ENCODE results near the gene ZNF598.
A peak's percentile ranks its signal among the peaks of the same experiment; 100 is the strongest.

ZNF598 gene

DNA sequence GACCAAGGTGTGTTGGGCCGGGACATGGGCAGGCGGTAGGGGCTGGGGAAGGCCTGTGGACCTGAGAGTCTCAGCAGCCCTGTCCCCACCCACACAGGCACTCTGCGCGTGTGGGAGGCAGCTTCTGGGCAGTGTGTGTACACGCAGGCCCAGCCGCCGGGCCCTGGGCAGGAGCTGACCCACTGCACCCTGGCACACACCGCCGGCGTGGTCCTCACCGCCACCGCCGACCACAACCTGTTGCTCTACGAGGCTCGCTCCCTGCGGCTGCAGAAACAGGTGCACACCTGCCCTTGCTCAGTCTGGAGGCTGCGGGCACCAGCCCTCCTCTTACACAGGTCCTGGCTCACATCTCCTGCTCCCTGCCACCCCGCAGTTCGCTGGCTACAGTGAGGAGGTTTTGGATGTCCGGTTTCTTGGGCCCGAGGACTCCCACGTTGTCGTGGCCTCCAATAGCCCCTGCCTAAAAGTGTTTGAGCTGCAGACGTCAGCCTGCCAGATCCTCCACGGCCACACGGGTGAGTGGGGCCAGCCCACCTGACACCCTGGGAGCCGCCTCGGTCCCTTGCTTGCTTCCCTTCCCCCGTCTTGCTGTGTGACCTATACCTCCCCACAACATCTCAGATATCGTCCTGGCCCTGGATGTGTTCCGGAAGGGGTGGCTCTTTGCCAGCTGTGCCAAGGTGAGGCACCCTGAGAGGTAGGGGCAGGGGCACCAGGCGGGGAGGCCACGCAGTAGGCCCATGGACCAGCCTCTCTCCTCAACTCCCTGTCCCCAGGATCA is 34.0 kb downstream of the ZNF598 start:
- no peak overlapping the region for H3K9ac ChIP-seq (ENCODE audit: insufficient read length, low read depth)
- H3K27me3 ChIP-seq (ENCODE audit: insufficient read depth, insufficient read length): no peaks in the 10 kb centered on the region
- H3K4me1 ChIP-seq (ENCODE audit: insufficient read depth, insufficient read length): peaks cover 9% of the 10 kb centered on the region
- H3K9me3 ChIP-seq (ENCODE audit: insufficient read depth, low read length): no peaks in the 10 kb centered on the region
- H3K36me3 ChIP-seq (ENCODE audit: insufficient read depth, insufficient read length, low read length): peaks cover 72% of the 10 kb centered on the region
- TF ChIP-seq YY1 (IDR thresholded peaks at IDR 0.05; ENCODE audit: insufficient read depth, insufficient read length) (no peak), ZNF274 (IDR thresholded peaks at IDR 0.05; ENCODE audit: low read depth, low read length) (no peak), SUZ12 (IDR thresholded peaks at IDR 0.05; ENCODE audit: extremely low read depth, insufficient read depth, insufficient read length) (no peak)
- no peak overlapping the region for H3K4me3 ChIP-seq (ENCODE audit: insufficient read length, low read depth)
- no peak for DNase-seq (ENCODE audit: low read depth, low spot score)

DNA sequence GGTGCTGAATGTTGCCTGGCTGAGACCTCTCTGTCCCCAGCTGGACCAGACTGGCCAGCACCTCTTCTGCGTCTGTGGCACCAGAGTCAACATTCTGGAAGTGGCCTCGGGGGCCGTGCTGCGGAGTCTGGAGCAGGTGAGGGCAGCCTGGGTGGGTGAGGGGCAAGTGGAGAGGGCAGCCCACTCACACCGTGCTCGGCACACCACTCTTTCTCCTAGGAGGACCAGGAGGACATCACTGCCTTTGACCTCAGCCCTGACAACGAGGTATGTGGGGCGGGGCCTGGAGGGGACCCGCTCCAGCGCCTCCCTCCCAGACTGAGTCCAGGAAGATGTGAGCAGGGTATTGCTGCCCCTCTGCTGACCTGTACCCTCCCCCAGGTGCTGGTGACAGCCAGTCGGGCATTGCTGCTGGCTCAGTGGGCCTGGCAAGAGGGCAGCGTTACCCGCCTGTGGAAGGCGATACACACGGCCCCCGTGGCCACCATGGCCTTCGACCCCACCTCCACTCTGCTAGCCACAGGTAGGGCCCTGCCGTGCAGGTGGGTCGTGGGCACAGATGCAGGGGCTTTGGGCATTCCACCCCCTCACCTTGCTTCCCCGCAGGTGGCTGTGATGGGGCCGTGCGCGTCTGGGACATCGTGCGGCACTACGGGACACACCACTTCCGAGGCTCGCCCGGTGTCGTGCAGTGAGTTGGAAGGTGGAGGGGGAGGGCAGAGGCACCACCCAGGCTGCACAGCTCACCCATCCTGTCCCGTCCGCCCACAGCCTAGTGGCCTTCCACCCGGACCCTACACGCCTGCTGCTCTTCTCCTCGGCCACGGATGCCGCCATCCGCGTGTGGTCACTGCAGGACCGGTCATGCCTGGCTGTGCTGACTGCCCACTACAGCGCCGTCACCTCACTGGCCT is 35.2 kb downstream of the ZNF598 start:
- TF ChIP-seq ZNF274 (IDR thresholded peaks at IDR 0.05; ENCODE audit: low read depth, low read length) (no peak), SUZ12 (IDR thresholded peaks at IDR 0.05; ENCODE audit: extremely low read depth, insufficient read depth, insufficient read length) (no peak), YY1 (IDR thresholded peaks at IDR 0.05; ENCODE audit: insufficient read depth, insufficient read length) (no peak)
- Histone ChIP-seq H3K9ac (ENCODE audit: insufficient read length, low read depth) (no peak overlapping the region), H3K9me3 (ENCODE audit: insufficient read depth, low read length) (no peaks in the 10 kb centered on the region), H3K27me3 (ENCODE audit: insufficient read depth, insufficient read length) (no peaks in the 10 kb centered on the region), H3K36me3 (ENCODE audit: insufficient read depth, insufficient read length, low read length) (peaks cover 61% of the 10 kb centered on the region), H3K4me1 (ENCODE audit: insufficient read depth, insufficient read length) (peaks cover 9% of the 10 kb centered on the region), H3K4me3 (ENCODE audit: insufficient read length, low read depth) (no peak overlapping the region)
- DNase-seq (ENCODE audit: low read depth, low spot score): no peak

DNA sequence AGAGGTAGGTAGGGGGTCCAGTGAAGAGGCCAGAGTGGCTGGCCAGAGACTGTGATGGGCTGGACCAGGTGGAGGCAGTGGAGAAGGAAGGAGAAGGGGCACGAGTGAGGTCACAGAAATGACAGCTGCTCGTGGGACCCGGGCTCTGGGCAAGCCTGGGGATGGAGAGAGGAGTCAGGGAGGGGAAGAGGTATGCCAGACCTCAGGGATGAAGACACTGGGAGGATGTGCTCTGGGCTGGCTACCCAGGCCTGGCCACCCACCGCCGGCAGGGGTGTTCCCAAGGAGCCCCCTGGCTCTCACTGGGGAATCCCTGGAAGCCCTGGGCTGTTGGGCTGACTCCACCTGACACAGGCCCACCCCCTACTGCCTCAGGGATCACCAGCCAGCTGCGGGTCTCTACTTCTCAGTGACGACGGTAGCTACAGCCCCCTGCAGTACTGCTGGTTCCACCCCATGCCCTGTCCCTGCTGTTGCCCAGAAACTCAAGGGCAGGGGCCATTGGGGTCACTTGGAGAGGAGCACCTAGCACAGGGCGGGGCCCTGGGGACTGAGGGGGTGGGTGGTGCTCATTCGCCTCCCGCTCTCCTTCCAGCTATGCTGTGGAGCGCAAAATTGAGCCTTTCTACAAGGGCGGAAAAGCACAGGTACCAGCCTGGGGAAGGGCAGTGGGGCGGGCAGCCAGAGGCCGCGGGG is 36.0 kb downstream of the ZNF598 start:
- no peaks in the 10 kb centered on the region for H3K9me3 ChIP-seq (ENCODE audit: insufficient read depth, low read length)
- DNase-seq (ENCODE audit: low read depth, low spot score): no peak
- TF ChIP-seq SUZ12 (IDR thresholded peaks at IDR 0.05; ENCODE audit: extremely low read depth, insufficient read depth, insufficient read length): no peak
- no peak for TF ChIP-seq ZNF274 (IDR thresholded peaks at IDR 0.05; ENCODE audit: low read depth, low read length)
- TF ChIP-seq YY1 (IDR thresholded peaks at IDR 0.05; ENCODE audit: insufficient read depth, insufficient read length): no peak
- H3K4me3 ChIP-seq (ENCODE audit: insufficient read length, low read depth): no peak overlapping the region
- no peaks in the 10 kb centered on the region for H3K27me3 ChIP-seq (ENCODE audit: insufficient read depth, insufficient read length)
- peaks cover 54% of the 10 kb centered on the region for H3K36me3 ChIP-seq (ENCODE audit: insufficient read depth, insufficient read length, low read length)
- H3K9ac ChIP-seq (ENCODE audit: insufficient read length, low read depth): peak overlapping the region; percentile 21
- H3K4me1 ChIP-seq (ENCODE audit: insufficient read depth, insufficient read length): peaks cover 9% of the 10 kb centered on the region

DNA sequence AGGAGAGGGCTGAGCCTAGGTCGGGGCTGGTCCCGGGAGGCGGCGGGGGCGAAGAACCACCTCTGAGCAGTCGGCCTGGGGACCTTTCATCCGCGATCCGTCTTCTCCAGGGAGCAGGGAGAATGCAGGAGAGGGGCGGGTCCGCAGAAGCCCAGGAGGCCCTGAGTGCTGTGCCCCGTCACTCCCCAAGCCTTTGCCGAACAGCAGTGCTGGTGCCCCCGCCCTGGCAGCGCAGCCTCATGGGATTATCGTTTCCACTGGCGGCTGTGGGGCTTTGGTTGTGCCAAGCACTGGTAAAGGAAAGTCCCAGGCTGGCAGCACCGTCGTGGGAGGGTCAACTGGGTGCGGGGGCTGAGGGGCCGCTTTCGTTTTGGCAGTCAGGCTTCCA is 37.1 kb downstream of the ZNF598 start:
- peaks cover 46% of the 10 kb centered on the region for H3K36me3 ChIP-seq (ENCODE audit: insufficient read depth, insufficient read length, low read length)
- no peaks in the 10 kb centered on the region for H3K9me3 ChIP-seq (ENCODE audit: insufficient read depth, low read length)
- H3K4me3 ChIP-seq (ENCODE audit: insufficient read length, low read depth): peak overlapping the region; percentile 97
- H3K4me1 ChIP-seq (ENCODE audit: insufficient read depth, insufficient read length): peaks cover 10% of the 10 kb centered on the region
- TF ChIP-seq ZNF274 (IDR thresholded peaks at IDR 0.05; ENCODE audit: low read depth, low read length): no peak
- TF ChIP-seq YY1 (IDR thresholded peaks at IDR 0.05; ENCODE audit: insufficient read depth, insufficient read length): no peak
- no peak for TF ChIP-seq SUZ12 (IDR thresholded peaks at IDR 0.05; ENCODE audit: extremely low read depth, insufficient read depth, insufficient read length)
- DNase-seq (ENCODE audit: low read depth, low spot score): no peak
- peak overlapping the region; percentile 94 for H3K9ac ChIP-seq (ENCODE audit: insufficient read length, low read depth)
- no peaks in the 10 kb centered on the region for H3K27me3 ChIP-seq (ENCODE audit: insufficient read depth, insufficient read length)

DNA sequence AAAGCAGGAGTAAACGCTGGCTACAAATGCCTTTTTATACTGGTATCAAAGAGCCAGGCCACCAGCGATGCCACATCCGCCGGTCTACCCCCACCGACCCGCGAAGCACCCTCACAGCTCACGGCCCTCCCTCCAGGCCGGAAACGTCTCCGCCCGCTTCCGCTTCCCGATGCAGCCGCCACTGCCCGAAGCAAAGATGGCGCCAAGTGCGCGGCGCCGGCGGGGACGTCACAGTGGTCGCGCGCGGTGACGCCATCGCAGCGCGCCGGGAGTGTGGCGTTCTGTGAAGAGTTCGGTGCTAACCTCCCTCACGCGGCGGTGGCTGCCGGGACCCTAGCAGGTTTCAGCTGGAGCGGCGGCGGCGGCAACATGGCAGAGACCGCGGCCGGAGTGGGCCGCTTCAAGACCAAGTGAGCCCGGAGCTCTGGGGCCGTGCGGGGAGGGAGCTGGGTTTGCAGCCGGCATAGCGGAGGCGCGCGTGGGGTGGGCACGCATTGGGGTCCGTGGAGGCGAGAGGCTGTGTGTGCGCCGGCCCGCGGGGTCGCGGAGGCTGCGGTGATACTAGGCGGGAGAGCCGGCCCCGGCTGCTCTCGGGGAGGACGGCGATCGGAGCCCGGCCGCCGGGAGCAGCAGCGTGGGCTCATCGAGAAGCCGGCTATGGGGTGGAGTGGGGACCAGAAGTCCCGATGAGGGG is 37.7 kb downstream of the ZNF598 start, which contains the start of gene TBL3:
TSS of gene TBL3 (plus strand) at position 258 of the 694 bp plus-strand sequence. CDS start at position 370, 112 bp downstream.
- DNase-seq (ENCODE audit: low read depth, low spot score): peak; percentile 94

DNA sequence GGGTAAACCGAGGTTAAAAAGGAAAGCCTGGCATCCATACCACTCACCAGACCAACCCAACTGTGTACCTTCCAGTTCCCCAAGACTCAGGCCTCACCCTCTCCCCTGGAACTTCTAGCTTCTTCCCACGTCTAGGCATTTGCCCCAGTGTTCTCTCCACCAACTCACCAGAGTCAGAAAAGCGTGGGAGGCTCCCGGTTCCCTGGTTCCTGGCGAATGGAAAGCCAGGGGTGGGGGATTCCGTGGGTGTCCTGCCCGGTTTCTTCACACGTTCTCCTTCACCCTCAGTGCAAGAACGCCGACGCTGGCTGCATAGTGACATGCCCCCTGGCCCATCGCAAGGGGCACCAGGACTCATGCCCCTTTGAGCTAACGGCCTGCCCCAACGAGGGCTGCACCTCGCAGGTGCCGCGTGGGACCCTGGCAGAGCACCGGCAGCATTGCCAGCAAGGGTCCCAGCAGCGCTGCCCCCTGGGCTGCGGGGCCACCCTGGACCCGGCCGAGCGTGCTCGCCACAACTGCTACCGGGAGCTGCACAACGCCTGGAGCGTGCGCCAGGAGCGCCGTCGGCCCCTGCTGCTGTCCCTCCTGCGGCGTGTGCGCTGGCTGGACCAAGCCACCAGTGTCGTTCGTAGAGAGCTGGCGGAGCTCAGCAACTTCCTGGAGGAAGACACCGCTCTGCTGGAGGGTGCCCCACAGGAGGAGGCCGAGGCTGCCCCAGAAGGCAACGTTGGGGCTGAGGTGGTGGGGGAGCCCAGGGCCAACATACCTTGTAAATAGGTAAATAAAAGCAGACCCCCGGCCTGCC is 41.3 kb downstream of the ZNF598 start:
- H3K9ac ChIP-seq (ENCODE audit: insufficient read length, low read depth): no peak overlapping the region
- no peak for TF ChIP-seq ZNF274 (IDR thresholded peaks at IDR 0.05; ENCODE audit: low read depth, low read length)
- no peak for TF ChIP-seq YY1 (IDR thresholded peaks at IDR 0.05; ENCODE audit: insufficient read depth, insufficient read length)
- no peak for TF ChIP-seq SUZ12 (IDR thresholded peaks at IDR 0.05; ENCODE audit: extremely low read depth, insufficient read depth, insufficient read length)
- DNase-seq (ENCODE audit: low read depth, low spot score): no peak

More for the DNA sequence above, 37.7 kb downstream of the ZNF598 start, which contains the start of gene TBL3:
- no peak for TF ChIP-seq ZNF274 (IDR thresholded peaks at IDR 0.05; ENCODE audit: low read depth, low read length)
- TF ChIP-seq YY1 (IDR thresholded peaks at IDR 0.05; ENCODE audit: insufficient read depth, insufficient read length): peak; percentile 99
- no peak for TF ChIP-seq SUZ12 (IDR thresholded peaks at IDR 0.05; ENCODE audit: extremely low read depth, insufficient read depth, insufficient read length)
- Histone ChIP-seq H3K4me3 (ENCODE audit: insufficient read length, low read depth) (peak within 1 kb of the TSS; percentile 97), H3K9ac (ENCODE audit: insufficient read length, low read depth) (peak within 1 kb of the TSS; percentile 94), H3K27me3 (ENCODE audit: insufficient read depth, insufficient read length) (no peaks in the 10 kb centered on the region), H3K4me1 (ENCODE audit: insufficient read depth, insufficient read length) (peaks cover 10% of the 10 kb centered on the region), H3K36me3 (ENCODE audit: insufficient read depth, insufficient read length, low read length) (peaks cover 46% of the 10 kb centered on the region), H3K9me3 (ENCODE audit: insufficient read depth, low read length) (no peaks in the 10 kb centered on the region)

More for the DNA sequence above, 41.3 kb downstream of the ZNF598 start:
- Histone ChIP-seq H3K4me3 (ENCODE audit: insufficient read length, low read depth) (no peak overlapping the region), H3K9me3 (ENCODE audit: insufficient read depth, low read length) (no peaks in the 10 kb centered on the region), H3K27me3 (ENCODE audit: insufficient read depth, insufficient read length) (no peaks in the 10 kb centered on the region), H3K4me1 (ENCODE audit: insufficient read depth, insufficient read length) (peaks cover 12% of the 10 kb centered on the region), H3K36me3 (ENCODE audit: insufficient read depth, insufficient read length, low read length) (peaks cover 42% of the 10 kb centered on the region)
